Measurements from ENCODE around the gene UNC13B.
"Not testable (repeated sequence)": the region's sequence is repeated elsewhere in the genome, so short reads cannot be mapped to it uniquely, and the experiment has no call there.

UNC13B gene

DNA sequence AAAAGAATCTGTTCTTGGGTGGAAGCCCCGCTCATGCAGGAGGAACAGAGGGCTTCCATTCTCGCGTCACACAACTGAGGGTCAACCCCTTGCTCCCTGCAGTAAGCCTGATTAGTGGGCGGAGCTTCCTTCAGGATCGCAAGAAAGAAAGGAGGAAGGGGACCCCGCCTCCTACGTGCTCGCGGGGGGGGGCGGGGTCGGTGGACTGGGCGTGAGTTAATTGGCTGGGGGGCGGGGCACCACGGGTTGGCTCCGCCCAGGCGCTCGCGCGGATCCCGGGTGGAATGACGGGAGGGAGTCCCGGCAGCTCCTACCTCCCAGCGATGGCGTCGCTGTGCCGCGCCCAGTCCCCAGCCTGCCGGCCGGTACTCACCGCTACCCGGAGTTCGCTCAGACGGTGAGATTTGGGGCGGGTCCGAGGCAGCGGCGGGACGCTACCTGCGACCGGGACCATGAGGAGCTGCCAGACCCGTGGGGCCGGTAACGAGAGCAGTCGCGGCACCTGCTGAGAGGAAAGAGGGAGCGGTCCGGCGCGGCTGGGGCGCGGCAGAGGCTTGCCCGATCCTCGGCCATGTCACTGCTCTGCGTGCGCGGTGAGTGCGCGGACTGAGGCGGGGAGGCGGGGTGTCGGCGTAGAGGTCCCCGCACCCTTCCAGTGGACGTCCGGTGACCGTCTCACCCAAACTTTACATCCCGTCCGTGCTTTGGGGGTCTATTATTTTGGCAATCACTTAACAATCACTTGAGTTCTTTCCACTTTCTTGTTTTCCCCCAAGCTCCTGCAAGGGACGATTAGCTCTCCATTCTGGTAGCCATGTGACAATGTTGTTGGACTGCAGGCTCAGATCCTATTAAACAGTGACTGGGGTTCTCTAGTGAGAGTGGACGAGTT lies at the start of gene UNC13B:
TSS of gene UNC13B (plus strand) at position 297 of the 892 bp plus-strand sequence. CDS start at position 572, 275 bp downstream.
- DNase-seq = peak; percentile 81 to 97

DNA sequence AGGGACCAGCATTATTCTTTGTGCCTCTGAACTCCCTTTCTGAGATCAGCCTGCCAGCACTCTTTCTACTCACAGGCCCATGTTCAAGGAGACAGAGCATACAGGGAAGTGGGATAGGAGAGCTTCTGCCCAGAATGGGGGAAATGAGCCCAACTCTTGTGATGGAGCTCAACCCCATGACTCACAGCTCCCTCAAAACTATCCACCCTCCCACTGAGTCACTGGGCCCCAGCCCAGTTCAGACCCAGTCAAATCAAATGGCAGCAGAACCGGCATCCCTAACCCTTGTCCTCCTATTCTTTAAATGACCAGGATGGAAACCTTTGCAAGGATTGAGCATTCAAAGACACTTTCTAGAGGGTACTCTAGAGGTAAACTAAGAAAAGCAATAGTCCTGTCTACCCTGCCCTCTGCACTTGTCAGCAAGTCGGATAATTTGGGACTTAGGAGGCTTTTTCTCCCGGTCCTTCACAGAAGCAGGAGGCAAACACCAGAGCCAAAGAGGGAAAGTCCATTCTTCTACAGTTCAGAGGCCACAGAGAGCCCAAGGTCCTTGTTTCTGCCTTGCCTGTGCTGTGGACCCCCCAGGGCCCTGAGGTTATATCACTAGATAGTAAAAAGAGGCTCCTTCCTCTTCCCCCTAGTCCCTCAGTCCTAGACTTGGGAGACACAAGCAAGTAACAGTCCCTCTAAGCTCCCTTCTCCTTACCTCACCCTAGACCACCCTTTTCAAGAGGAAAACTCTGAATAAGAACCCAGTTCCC lies 49.4 kb upstream of the UNC13B start:
- DNase-seq = no peak

DNA sequence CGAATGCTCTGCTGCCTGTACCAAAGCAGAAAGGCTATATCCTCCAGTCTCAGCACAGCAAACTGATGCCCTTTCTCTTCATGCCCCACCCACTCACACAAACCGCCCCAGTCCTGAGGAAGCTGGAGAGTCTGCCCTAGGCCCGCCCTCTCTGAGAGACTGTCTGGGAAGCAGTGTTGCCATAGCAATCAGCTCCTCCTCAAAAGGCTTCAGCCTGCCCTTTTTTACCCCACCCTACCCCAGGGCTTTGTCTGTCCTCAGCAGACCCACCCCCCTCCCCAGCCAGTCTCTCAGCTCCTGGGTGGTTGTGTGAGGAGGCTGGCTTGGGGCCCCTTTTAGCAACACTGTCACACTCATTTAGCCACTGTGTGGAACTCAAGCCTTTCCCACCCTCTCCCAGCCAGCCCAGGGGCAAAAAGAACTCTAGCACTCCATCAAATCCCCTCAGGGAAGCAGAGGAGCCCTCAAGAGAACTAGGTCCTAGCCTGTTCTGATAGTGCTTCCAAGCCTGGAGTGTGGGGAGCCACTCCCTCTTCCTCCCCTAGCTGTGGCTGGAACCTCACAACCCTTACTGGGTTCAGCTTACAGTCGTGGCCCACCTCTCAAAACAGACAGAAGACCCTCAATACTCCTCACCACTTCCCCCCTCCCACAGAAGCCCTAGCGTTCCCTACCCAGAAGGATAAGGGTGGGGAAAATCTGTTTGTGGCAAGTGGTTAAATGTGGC lies 47.5 kb upstream of the UNC13B start:
- peak; percentile 58 to 84 for DNase-seq

DNA sequence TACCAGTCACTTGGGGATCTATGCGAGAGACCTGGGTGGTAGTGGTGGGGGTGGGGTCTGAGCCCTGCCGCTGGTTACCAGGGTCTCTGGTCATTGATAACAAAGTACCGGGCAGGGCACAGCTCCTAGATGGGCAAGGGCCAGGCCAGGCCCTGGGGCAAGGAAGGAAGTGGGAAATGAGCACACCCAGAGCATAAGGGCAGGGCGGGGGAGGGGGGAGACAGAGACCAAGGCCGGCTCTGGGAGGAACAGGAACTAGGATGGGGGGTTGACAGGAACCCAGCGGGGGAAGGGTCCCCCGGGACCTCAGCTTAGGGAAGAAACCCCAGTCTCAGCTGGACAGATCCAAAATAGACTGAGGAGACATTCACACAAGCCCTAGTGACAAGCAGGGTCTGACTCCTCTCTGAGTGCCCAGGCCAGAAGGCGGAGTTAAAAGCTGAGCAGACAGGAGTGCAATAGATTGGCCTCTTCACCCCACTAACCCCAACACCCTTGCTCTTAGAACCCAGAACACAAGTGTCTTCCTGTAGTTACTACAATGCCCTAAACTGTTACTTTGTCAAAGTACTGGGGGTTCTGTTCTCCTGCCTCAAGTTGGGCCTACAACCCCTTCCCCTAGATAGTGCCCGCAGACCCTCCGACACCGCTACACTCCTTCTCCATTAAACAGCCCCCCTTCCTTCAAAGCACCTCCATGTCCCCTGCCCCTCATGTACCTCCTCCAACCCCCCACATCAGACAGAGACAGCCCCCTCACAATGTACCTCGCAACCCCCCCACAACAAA lies 46.8 kb upstream of the UNC13B start:
- no peak for DNase-seq

DNA sequence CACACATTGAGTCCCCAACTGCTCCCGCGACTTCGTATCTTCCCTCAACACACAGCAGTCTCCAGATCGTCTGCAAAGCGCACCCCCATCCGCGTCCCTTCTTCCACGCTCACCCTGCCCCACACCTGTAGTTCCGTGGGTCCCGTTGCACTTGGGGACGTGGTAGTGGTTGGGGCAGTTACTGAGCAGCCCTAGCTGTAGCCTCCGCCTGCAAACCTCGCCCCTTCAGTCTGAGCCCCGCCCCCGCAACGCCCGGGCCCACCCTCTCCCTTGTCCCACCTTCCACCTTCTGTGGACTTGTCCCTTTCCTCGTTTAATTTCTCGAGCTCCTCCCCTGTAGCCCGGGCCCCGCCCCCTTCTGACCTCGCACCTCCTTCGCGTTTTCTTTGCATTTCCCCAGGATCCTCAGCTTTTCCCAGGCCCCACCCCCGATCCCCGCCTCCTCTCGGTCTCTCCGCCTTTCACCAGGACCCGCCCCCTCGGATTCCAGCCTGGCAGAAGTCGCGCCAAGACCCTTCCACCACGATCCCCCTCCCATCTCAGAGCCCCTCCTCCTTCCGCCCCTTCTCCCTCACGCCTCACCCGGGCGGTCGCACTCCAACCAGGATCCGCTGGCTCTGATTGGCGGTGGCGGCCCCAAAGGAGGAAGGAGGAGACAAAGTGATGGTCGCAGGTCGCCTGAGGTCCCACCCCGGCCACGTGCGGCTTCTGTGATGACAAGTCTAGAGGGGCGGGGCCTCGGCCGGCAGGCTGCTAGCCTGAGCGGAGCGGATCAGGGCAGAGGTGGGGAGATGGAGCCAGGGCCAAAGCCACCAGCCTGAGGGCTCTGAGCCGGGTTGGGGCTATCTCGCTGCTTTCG lies 45.9 kb upstream of the UNC13B start, which contains the start of gene ATOSB:
TSS of gene ATOSB (minus strand) at position 183 of the 859 bp plus-strand sequence. CDS start 7,588 bp downstream, outside the sequence.
- peak; percentile 97 to 100 for DNase-seq

DNA sequence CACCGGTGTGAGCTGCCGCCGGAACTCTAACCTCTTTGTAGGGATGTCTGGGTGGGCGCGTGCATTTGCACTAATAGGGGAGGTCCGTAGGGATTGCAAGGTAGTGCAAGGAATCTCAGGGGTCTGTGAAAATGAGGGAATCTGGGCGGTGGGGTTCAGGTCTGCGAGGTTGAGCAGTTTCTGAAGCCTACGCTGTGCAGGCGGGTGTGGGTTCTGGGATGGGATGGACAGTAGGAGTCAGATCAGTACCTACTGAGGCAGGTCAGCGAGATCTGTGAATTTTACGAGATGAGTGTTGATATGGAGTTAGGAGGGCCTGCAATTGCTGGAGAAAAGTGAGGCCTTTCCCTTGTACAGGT lies 45.3 kb upstream of the UNC13B start:
- DNase-seq = no peak

DNA sequence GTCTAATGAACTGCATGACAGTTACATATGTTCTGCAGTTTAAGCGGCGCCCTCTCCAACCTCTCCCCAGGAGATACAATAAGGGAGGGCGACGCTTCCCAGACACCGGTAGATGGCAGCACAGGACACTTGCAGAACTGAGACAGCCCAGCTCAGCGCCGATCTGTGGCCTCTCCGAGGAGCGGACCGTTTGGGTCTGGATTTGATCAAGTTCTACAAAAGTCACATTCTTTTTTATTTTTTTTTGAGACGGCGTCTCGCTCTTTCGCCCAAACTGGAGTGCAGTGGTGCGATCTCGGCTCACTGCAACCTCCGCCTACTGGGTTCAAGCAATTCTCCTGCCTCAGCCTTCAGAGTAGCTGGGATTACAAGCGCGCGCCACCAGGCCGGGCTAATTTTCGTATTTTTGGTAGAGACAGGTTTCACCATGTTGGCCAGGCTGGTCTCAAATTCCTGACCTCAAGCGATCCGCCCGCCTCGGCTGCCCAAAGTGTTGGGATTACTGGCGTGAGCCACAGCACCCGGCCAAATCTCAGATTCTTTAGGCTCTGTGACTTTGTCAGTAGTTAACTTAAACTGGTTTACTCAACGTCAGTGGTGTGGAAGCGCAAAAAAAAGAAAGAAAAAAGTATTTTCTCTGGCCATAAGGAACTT lies 44.8 kb upstream of the UNC13B start:
- peak; percentile 93 to 95 for DNase-seq

DNA sequence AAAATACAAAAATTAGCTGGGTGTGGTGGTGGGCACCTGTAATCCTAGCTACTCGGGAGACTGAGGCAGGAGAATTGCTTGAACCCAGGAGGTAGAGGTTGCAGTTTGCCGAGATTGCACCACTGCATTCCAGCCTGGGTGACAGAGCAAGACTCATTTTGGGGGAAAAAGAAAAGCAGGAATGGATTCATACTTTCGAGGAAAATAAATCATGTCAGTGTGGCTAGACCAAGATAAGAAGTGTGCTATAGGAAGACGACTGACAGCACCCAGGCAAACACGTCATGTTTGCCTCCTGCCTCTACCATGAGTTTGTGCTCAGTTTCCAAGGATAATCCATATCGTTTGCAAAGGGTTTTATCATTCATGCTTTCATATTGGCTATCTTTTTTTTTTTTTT lies 26.9 kb upstream of the UNC13B start:
- no peak for DNase-seq

DNA sequence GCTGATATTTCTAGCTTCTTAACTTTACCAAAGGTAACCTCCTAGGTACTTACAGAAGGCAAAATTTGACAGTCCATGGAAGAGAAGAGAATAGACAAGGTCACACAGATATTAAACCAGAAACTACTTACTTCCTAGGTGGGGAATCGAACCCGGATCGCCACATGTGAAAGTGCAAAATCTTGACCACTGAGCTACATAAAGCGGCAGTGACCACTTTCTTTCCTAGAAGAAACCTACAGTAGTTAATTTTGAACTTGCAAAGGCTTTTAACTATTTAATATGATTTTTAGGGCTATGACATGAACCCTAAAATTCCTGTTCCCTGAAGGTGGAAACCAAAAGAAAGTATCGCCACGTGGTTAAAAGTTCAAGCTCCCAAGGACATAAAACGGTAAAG lies 25.8 kb upstream of the UNC13B start:
- no peak for DNase-seq

DNA sequence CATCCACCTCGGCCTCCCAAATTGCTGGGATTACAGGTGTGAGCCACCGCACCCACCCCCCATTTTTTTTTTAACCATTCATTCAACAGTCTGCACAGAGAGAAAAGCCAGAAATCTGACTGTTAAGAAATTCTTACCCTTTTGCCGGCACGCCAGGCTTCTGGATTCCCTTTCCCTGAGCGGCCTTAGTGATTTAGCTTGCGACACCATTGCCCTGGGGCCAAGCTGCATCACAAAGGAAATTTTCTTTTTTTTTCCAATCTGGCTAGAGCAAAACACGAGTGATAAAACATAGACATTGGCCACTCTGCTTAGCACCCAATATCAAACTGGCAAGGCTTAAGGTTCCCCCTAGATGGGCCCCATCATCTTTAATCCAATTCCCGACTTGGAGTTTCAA lies 24.9 kb upstream of the UNC13B start:
- DNase-seq = no peak

DNA sequence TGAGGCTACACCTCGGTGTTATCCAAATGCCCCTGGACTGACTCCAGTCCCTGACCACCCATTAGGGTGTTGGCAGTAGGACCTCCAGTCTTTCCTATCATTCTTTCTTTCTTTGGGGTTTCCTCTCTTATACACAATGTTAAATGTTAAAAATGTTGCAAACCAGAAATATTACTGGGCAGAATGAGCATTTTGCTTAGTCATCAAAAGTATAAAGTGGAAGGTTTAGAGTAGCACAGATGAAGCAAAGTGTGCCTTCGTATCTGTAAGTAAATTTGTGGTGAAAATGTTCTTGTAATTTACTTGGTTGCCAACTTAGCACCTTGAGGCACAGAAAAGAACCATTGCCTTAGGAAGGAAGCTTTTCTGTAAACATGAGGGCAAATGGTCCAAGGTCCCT lies 21.7 kb upstream of the UNC13B start:
- DNase-seq = no peak

DNA sequence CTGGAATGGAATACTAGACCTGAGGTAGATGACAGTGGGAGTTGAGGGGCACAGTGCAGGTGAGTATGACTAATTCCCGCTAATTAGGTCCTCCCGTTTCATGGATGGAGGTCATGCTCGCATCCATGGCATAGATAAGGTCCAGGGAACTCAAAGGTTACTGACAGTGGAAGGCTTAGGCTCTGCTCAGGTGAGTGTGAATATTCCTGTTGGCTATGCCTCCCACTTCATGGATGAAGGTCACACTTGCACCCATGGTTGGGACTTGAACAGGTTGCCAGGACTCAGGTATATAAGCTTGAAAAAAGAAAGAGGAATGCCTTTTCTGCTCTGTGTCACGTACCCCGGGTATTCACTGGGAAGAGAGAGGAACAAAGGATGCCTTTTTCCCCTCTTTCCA lies 19.8 kb upstream of the UNC13B start:
- no peak for DNase-seq

DNA sequence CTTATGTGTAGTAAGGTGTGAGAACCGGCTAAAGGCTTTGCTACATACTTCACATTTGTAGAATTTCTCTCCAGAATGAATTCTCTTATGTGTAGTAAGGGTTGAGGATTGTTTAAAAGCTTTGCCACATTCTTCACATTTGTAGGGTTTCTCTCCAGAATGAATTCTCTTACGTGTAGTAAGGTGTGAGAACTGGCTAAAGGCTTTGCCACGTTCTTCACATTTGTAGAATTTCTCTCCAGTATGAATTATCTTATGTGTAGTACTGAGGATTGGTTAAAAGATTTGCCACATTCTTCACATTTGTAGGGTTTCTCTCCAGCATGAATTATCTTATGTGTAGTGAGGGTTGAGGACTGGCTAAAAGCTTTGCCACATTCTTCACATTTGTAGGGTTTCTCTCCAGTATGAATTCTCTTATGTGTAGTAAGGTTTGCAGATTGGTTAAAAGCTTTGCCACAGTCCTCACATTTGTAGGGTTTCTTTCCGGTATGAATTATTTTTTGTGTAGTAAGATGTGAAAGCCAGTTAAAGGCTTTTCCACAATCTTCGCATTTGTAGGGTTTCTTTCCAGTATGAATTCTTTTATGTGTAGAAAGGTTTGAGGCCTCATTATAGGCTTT lies 13.8 kb upstream of the UNC13B start:
- DNase-seq = not testable (repeated sequence)

DNA sequence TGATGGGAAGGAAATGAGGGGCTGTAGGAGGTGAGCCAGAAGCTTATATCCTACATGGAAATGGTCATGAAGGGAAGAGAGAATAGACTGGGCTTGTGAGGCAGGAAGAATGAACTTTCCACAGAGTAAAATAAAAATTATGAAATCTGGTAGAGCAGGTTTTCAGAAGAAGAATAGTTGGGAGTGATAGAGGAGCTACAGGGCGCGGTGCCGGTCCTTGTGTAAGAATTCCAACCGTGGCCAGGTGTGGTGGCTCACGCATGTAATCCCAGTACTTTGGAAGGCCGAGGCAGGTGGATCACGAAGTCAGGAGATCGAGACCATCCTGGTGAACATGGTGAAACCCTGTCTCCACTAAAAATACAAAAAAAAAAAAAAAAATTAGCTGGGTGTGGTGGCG lies 8.9 kb upstream of the UNC13B start:
- no peak for DNase-seq

DNA sequence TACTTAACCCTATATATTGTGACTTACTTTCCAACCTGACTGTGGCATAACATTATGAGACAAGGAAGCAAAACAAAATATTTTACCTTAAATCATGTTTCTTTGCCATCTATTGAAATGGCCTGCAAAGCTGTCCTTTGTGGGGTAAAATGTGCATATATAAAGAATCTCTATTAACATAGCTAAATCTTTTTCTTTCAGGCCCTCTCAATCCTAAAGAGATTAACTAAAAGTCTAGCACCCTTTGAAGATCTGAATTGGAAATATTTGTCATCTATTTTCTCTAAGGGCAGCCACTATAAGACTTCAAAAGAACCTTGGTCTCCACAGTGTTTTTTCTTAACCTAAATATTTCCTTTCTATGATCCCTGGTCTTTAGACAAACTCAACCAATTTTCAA lies 5.0 kb upstream of the UNC13B start:
- DNase-seq = no peak

DNA sequence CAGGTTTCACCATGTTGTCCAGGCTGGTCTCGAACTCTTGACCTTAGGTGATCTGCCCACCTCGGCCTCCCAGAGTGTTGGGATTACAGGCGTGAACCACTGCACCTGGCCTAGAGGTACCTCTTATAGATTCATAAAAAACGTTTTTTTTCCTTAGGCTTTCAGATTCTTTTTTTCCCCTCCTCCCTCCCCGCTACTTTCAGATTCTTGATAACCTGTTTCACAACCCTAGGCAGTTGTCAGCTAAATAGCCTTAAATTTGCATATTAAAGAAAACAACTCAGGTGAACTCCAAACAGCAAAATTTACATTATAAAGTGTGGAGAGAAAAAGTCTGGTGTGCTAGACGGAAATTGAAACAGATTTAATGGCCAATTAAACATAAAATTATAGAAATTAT lies 4.0 kb upstream of the UNC13B start:
- not testable (repeated sequence) for DNase-seq

DNA sequence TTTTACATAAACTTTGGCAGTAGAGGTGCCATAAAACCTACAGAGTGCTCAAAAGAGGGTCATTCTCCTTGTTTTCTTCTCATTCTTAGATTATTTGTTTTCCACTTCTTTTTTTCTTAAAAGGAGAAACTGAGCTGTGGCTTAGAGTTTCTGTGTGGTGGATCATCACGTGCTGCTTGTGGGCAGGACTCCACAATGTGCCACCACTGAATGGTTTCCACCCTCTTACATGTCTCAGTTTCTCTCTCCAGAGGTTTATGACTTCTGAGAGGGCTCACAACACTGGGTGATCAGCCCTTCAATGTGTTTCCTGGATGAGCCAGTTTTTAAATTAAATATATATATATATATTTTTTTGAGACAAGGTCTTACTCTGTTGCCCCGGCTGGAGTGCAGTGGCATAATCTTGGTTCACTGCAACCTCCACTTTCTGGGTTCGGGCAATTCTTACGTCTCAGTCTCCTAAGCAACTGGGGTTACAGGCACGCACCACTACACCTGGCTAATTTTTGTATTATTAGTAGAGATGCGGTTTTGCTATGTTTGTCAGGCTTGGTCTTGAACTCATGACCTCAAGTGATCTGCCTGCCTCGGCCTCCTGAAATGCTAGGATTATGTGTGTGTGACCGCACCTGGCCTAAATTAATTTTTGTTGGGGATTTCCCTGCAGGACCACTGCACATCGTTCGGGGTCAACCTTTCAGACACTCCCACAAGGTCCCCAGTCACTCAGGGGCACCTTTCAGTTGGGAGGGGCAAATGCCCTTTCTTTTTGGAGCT lies 3.1 kb upstream of the UNC13B start:
- no peak for DNase-seq

DNA sequence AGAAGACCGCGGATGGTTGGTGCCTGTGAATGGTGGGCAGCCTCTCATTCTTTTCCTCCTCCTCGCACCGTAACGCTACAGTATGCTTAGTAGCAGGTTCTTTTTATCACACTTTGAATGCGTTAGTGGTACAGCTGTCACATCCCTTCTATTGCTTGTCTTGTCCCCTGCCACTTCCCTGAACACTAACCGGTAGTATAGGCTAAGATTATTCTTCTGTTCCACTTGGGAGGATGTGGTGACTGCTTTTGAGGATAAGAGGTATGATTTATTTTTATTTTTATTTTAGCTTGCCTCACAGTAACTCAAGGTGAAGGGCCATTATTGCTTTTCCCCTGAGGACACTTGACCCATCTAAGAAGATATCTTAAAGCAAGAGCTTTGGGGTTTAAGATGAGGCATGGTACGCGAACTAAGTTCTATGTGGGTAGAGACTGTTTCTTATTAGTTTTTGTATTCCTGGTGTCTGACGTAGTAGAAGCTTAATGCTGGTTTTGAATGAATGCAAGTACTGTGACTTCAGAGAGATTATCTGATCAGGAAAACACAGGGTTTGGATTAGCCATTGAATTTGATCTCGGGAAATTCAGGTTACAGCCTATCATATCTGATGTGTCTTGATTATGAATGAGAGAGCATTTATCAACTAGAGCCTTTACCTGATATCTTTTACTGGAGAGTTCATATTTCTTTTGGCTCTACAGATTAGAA lies 951 bp downstream of the UNC13B start:
- DNase-seq = no peak

DNA sequence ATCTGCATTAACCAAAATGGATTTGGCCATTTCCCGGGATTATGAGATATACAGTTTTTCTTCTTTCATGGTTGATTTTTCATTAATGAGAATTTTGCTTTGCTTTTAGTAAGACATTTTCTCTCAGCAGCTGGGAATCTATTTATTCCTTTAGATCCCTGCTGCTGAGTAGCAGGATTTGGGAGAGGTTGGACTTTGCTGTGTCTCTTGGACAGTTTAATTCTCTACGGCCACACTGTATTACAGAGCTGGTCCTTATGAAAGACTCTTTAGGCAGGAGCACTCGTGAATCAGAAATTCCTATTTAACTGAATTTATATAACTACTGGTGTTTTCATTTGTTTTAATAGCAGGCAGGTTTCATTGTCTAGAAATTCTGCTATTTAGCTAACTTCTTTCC lies 1.6 kb downstream of the UNC13B start:
- DNase-seq = no peak
